ENCODE data around the gene ZBTB16.
A peak's percentile ranks its signal among the peaks of the same experiment; 100 is the strongest.

DNA sequence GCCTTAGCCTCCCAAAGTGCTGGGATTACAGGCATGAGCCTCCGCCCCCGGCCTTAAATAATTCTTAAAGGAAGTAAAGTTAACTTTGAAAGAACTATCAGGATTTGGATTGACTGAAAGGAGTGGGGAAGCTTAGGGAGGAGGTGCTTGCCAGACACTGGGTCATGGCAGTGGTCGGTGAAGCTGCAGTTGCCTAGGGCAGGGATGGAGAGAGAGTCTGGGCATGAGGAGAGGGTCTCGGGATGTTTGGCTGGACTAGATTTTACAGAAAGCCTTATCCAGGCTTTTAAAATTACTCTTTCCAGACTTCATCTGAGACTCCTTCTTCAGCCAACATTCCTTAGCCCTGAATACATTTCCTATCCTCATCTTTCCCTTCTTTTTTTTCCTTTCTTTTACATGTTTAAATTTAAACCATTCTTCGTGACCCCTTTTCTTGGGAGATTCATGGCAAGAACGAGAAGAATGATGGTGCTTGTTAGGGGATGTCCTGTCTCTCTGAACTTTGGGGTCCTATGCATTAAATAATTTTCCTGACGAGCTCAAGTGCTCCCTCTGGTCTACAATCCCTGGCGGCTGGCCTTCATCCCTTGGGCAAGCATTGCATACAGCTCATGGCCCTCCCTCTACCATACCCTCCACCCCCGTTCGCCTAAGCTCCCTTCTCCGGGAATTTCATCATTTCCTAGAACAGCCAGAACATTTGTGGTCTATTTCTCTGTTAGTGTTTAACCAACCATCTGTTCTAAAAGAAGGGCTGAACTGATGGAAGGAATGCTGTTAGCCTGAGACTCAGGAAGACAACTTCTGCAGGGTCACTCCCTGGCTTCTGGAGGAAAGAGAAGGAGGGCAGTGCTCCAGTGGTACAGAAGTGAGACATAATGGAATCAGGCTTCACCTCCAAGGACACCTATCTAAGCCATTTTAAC lies 236.4 kb downstream of the ZBTB16 start, which contains the start of gene NNMT:
- TF ChIP-seq EP300 (IDR thresholded peaks at IDR 0.05) (peak in 3 of 4 donors; percentile 68 to 81 (median 79)), CTCF (IDR thresholded peaks at IDR 0.05) (no peak), POLR2A (IDR thresholded peaks at IDR 0.05) (peak in 1 of 2 donors; percentile 17), POLR2AphosphoS5 (IDR thresholded peaks at IDR 0.05) (peak; percentile 73 to 83 (median 78))

All from sigmoid colon (tissue), 4 donors.